CD4-positive, alpha-beta T cell treated with Interferon alpha-2 for 1 hour (primary cell): ENCODE measurements around the gene INVS.
"Not testable (repeated sequence)": the region's sequence is repeated elsewhere in the genome, so short reads cannot be mapped to it uniquely, and the experiment has no call there.

Experiments
- DNase-seq, 2 donors: peaks; one replicate each; pipeline ENCODE4 v3.0.0-alpha.2; 2020 to 2022

The INVS gene

GRCh38 chr9:100098887-100099721 is at the start of gene INVS, which contains the start of gene ERP44:
Gene INVS (plus strand): TSS chr9:100099243. CDS start chr9:100104522, 5,279 bp downstream.
Gene ERP44 (minus strand): TSS chr9:100099000. CDS start chr9:100098840, 160 bp downstream.
- peak; percentile 98 for DNase-seq

GRCh38 chr9:100049551-100049950 is 49.5 kb upstream of the INVS start:
- DNase-seq, result no peak

GRCh38 chr9:100052375-100052774 is 46.7 kb upstream of the INVS start:
- no peak for DNase-seq

GRCh38 chr9:100056561-100056960 is 42.5 kb upstream of the INVS start:
- DNase-seq, result no peak

- DNase-seq, result no peak
Measured at GRCh38 chr9:100057624-100058023, 41.4 kb upstream of the INVS start.

GRCh38 chr9:100058699-100059579 is 40.1 kb upstream of the INVS start:
- DNase-seq, result no peak

- not testable (repeated sequence) for DNase-seq
Measured at GRCh38 chr9:100062683-100063082, 36.4 kb upstream of the INVS start.

GRCh38 chr9:100063185-100063584 is 35.9 kb upstream of the INVS start:
- DNase-seq, result no peak

GRCh38 chr9:100064872-100065581 is 34.0 kb upstream of the INVS start:
- DNase-seq, result no peak

GRCh38 chr9:100066539-100066938 is 32.5 kb upstream of the INVS start:
- DNase-seq, result no peak

GRCh38 chr9:100067990-100068389 is 31.1 kb upstream of the INVS start:
- DNase-seq, result not testable (repeated sequence)

GRCh38 chr9:100069068-100069467 is 30.0 kb upstream of the INVS start:
- DNase-seq, result not testable (repeated sequence)

- DNase-seq, result no peak
Measured at GRCh38 chr9:100070104-100071041, 28.7 kb upstream of the INVS start.

GRCh38 chr9:100071271-100071670 is 27.8 kb upstream of the INVS start:
- DNase-seq, result no peak

GRCh38 chr9:100072805-100073204 is 26.2 kb upstream of the INVS start:
- no peak for DNase-seq

GRCh38 chr9:100074093-100074492 is 24.9 kb upstream of the INVS start:
- no peak for DNase-seq

GRCh38 chr9:100074989-100075388 is 24.1 kb upstream of the INVS start:
- no peak for DNase-seq

GRCh38 chr9:100076256-100076655 is 22.8 kb upstream of the INVS start:
- not testable (repeated sequence) for DNase-seq

- no peak for DNase-seq
Measured at GRCh38 chr9:100082782-100083181, 16.3 kb upstream of the INVS start.

- no peak for DNase-seq
Measured at GRCh38 chr9:100083448-100084127, 15.5 kb upstream of the INVS start.

- no peak for DNase-seq
Measured at GRCh38 chr9:100084128-100084453, 15.0 kb upstream of the INVS start.
